Keratinocyte (primary cell): ENCODE data around the gene DNAJB6. TPM values are rescaled to one million over a fixed set of nuclear protein-coding genes. Genes with fewer than 3 reads are reported as not detected.

Experiments
- DNase-seq: peaks from one replicate; pipeline ENCODE4 v3.0.0-alpha.2; 2011; ENCODE audit warnings: low read depth, missing footprints, low spot score
- FAIRE-seq: peaks from 2 replicates; lab custom pipeline; 2011; peaks lifted over from hg19 to GRCh38; lab: Jason Lieb, UNC
- H2AFZ ChIP-seq: 2 replicates; pipeline ENCODE4 v1.6.0; 2012; ENCODE audit warnings: low read length, control low read depth, inconsistent platforms; ENCODE audit not compliant: control insufficient read depth
- H3K27ac ChIP-seq: 2 replicates; pipeline ENCODE4 v1.5.1; 2011; ENCODE audit warnings: low read length; ENCODE audit not compliant: control insufficient read depth, insufficient read depth
- H3K27me3 ChIP-seq: 3 replicates; pipeline ENCODE4 v1.6.0; 2011; ENCODE audit warnings: low read length; ENCODE audit not compliant: control insufficient read depth, insufficient read depth; ENCODE audit errors: extremely low read depth
- H3K36me3 ChIP-seq, 2 experiments: 2 replicates in 1 of 2; 3 replicates in 1 of 2; pipeline ENCODE4 v1.5.1; 2011; ENCODE audit warnings: low read length in 2 of 2, mild to moderate bottlenecking in 1 of 2; ENCODE audit not compliant: control insufficient read depth in 2 of 2, insufficient read depth in 2 of 2; ENCODE audit errors: extremely low read depth in 1 of 2
- H3K4me1 ChIP-seq: 3 replicates; pipeline ENCODE4 v1.5.1; 2011; ENCODE audit warnings: low read length; ENCODE audit not compliant: control insufficient read depth, insufficient read depth; ENCODE audit errors: extremely low read depth
- H3K4me2 ChIP-seq: 3 replicates; pipeline ENCODE4 v1.6.0; 2011; ENCODE audit warnings: low read depth, low read length; ENCODE audit not compliant: control insufficient read depth, insufficient read depth; ENCODE audit errors: extremely low read depth
- H3K4me3 ChIP-seq, 3 experiments: fragments of 200-600 bp in 1 of 3; sonication (generic) in 1 of 3; 2 replicates in 2 of 3; 3 replicates in 1 of 3; pipeline ENCODE4 v1.5.1; 2011 to 2016; ENCODE audit warnings: low read length in 3 of 3, mild to moderate bottlenecking in 3 of 3, control low read depth in 2 of 3, inconsistent platforms in 1 of 3, low read depth in 1 of 3, mixed read lengths in 1 of 3, mixed run types in 1 of 3, moderate library complexity in 1 of 3; ENCODE audit not compliant: control insufficient read depth in 2 of 3, insufficient read depth in 2 of 3; ENCODE audit errors: extremely low read depth in 1 of 3
- H3K79me2 ChIP-seq: 2 replicates; pipeline ENCODE4 v1.6.0; 2012; ENCODE audit warnings: low read length; ENCODE audit not compliant: control insufficient read depth, insufficient read depth
- H3K9ac ChIP-seq: 3 replicates; pipeline ENCODE4 v1.6.0; 2011; ENCODE audit warnings: low read length; ENCODE audit not compliant: control insufficient read depth, insufficient read depth; ENCODE audit errors: extremely low read depth
- H3K9me1 ChIP-seq: 3 replicates; pipeline ENCODE4 v1.6.0; 2011; ENCODE audit warnings: low read length; ENCODE audit not compliant: control insufficient read depth, insufficient read depth; ENCODE audit errors: extremely low read depth
- H3K9me3 ChIP-seq: 2 replicates; pipeline ENCODE4 v1.5.1; 2012; ENCODE audit warnings: low read depth, low read length; ENCODE audit not compliant: control insufficient read depth
- H4K20me1 ChIP-seq: 3 replicates; pipeline ENCODE4 v1.6.0; 2011; ENCODE audit warnings: low read length; ENCODE audit not compliant: control insufficient read depth, insufficient read depth; ENCODE audit errors: extremely low read depth
- CTCF ChIP-seq, 3 experiments: IDR thresholded peaks in 1 of 3; conservative IDR thresholded peaks in 1 of 3; optimal IDR thresholded peaks in 1 of 3; 2 replicates in 2 of 3; 3 replicates in 1 of 3; pipeline versions ENCODE3 to v1.5.1; 2011; ENCODE audit warnings: low read length in 3 of 3, mild to moderate bottlenecking in 3 of 3, moderate library complexity in 2 of 3, control low read depth in 1 of 3, inconsistent platforms in 1 of 3; ENCODE audit not compliant: insufficient read depth in 2 of 3; ENCODE audit errors: extremely low read depth in 1 of 3
- EZH2 ChIP-seq: IDR thresholded peaks from one replicate; pipeline ENCODE4 v1.6.1; 2012; ENCODE audit warnings: inconsistent platforms, mild to moderate bottlenecking, low read length, moderate library complexity
- dilution Hi-C: fragments of 300-500 bp; cut with MboI; formaldehyde crosslinking; loops from one replicate; pipeline ENCODE4 v1.7.0; 2020; ENCODE audit warnings: low sequenced_read_pairs; ENCODE audit not compliant: extremely low pct_ligation_motif_present
- polyA plus RNA-seq, 5 experiments: library from polyadenylated mRNA; depleted of rRNA in 3 of 5; stranded (reverse) in 3 of 5; stranded (forward) in 1 of 5; unstranded in 1 of 5; fragments of >200 nt; gene quantifications; 1 replicate in 1 of 5; 2 replicates in 3 of 5; 3 replicates in 1 of 5; pipeline versions ENCODE4 v1.2.1 to v1.2.3, GENCODE V29; 2011 to 2012; ENCODE audit warnings: missing spikeins in 2 of 5, low read depth in 1 of 5, low replicate concordance in 1 of 5

The DNAJB6 gene
- polyA plus RNA-seq, 1 donor (not counting 4 experiments of a cell fraction or from before 2014, with no cell fraction given), result 152 TPM

DNA sequence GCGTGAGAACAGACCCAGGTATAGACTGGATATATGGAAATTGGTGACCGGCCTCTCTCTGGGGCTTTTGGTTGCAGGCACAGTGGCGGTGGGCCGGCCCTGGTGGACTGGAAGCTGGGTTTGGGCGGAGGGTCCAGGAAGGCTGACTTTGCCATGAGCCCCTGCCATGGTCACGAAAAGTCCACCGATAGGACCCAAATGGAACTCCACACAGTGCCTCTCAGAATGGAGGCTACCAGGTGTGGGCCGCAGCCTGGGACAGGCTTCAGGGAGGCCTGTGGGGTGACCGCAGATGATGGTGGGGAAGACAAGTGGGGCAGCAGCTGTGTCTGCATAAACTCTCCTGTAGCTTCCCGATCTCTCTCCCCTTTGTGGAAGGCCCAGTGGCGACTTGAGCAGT is 123.2 kb downstream of the DNAJB6 start:
- no peaks in the 10 kb centered on the region for H3K9me3 ChIP-seq
- DNase-seq (no peak), FAIRE-seq (no peak)
- H3K4me1 ChIP-seq, result no peaks in the 10 kb centered on the region
- H3K9me1 ChIP-seq, result no peaks in the 10 kb centered on the region
- TF ChIP-seq CTCF (optimal IDR thresholded peaks at IDR 0.05 in 1 of 3, IDR thresholded peaks at IDR 0.05 in 1 of 3, conservative IDR thresholded peaks at IDR 0.05 in 1 of 3; ENCODE audit: extremely low read depth in 1 of 3, insufficient read depth in 2 of 3, low read length in 3 of 3), result no peak
- no peak for TF ChIP-seq EZH2
- no peak overlapping the region for H2AFZ ChIP-seq
- no peak overlapping the region for H3K27ac ChIP-seq
- H4K20me1 ChIP-seq, result no peaks in the 10 kb centered on the region
- H3K27me3 ChIP-seq, result no peaks in the 10 kb centered on the region
- dilution Hi-C loops, result no loop called here
- no peak overlapping the region for H3K4me3 ChIP-seq
- no peak overlapping the region for H3K9ac ChIP-seq
- H3K4me2 ChIP-seq, result no peak overlapping the region
- H3K36me3 ChIP-seq, result no peaks in the 10 kb centered on the region
- H3K79me2 ChIP-seq, result no peaks in the 10 kb centered on the region

DNA sequence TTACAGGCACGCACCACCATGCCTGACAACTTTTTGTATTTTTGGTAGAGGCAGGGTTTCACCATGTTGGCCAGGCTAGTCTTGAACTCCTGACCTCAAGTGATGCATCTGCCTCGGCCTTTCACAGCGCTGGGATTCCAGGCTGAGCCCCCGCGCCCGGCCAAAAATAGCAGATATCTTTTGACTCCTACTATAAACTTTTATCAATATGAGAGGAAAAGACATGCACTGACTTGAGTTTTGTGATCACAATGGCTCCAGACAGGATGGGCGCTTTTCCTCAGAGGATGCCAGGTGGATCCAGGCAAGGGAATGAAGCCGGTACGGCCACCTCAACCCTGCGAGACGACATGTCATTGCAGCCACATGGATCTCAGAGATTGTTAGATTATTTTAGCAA is 123.9 kb downstream of the DNAJB6 start:
- H3K9me3 ChIP-seq, result no peaks in the 10 kb centered on the region
- no peaks in the 10 kb centered on the region for H3K36me3 ChIP-seq
- H3K79me2 ChIP-seq, result no peaks in the 10 kb centered on the region
- no peak overlapping the region for H2AFZ ChIP-seq
- H4K20me1 ChIP-seq, result no peaks in the 10 kb centered on the region
- H3K4me1 ChIP-seq, result no peaks in the 10 kb centered on the region
- H3K9me1 ChIP-seq, result no peaks in the 10 kb centered on the region
- H3K27me3 ChIP-seq, result no peaks in the 10 kb centered on the region
- H3K27ac ChIP-seq, result no peak overlapping the region
- H3K4me3 ChIP-seq, result no peak overlapping the region
- no peak for TF ChIP-seq CTCF (optimal IDR thresholded peaks at IDR 0.05 in 1 of 3, IDR thresholded peaks at IDR 0.05 in 1 of 3, conservative IDR thresholded peaks at IDR 0.05 in 1 of 3; ENCODE audit: extremely low read depth in 1 of 3, insufficient read depth in 2 of 3, low read length in 3 of 3)
- TF ChIP-seq EZH2, result no peak
- H3K4me2 ChIP-seq, result no peak overlapping the region
- H3K9ac ChIP-seq, result no peak overlapping the region
- dilution Hi-C loops, result no loop called here
- DNase-seq, result no peak
- FAIRE-seq, result no peak
